ENCODE measurements around the gene FBLIM1. TPM values are rescaled to one million over a fixed set of nuclear protein-coding genes. Genes with fewer than 3 reads are reported as not detected.

Gene FBLIM1
- total RNA-seq, 1 donor from 2014 or later, result 101 TPM

GRCh38 chr1:15727866-15728534, 30.6 kb upstream of the FBLIM1 start:
- no peak for DNase-seq (ENCODE audit: low spot score, unreplicated experiment)
- Mint-ChIP-seq H3K27me3 (no peaks in the 10 kb centered on the region), H3K9me3 (ENCODE audit: low read depth) (no peaks in the 10 kb centered on the region), H3K4me1 (ENCODE audit: low read depth) (no peaks in the 10 kb centered on the region), H3K27ac (no peak overlapping the region), H3K36me3 (ENCODE audit: insufficient read depth) (peaks cover 8% of the 10 kb centered on the region), H3K4me3 (ENCODE audit: low read depth) (no peak overlapping the region)
- TF ChIP-seq CTCF (IDR thresholded peaks at IDR 0.05; ENCODE audit: unreplicated experiment), result no peak

GRCh38 chr1:15728937-15729657, 29.5 kb upstream of the FBLIM1 start:
- Mint-ChIP-seq H3K4me1 (ENCODE audit: low read depth) (no peaks in the 10 kb centered on the region), H3K27ac (no peak overlapping the region), H3K4me3 (ENCODE audit: low read depth) (no peak overlapping the region), H3K9me3 (ENCODE audit: low read depth) (no peaks in the 10 kb centered on the region), H3K36me3 (ENCODE audit: insufficient read depth) (peaks cover 12% of the 10 kb centered on the region), H3K27me3 (no peaks in the 10 kb centered on the region)
- no peak for DNase-seq (ENCODE audit: low spot score, unreplicated experiment)
- TF ChIP-seq CTCF (IDR thresholded peaks at IDR 0.05; ENCODE audit: unreplicated experiment), result no peak

DNA sequence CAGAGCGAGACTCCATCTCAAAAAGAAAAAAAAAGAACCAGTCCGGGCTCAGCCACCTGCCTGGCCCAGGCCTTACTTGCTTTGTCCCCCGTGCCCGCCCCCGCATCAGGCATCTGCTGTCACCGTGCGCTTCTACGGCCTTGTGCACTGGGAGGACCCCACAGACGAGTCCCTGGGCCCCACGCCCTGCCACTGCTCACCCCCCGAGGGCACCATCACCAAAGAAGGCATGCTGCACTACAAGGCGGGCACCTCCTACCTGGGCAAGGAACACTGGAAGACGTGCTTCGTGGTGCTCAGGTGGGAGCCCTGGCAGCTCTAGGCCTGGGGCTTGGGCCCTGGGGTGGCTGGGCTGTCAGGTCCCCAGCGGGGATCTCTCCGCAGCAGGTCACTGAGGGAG, 28.2 kb upstream of the FBLIM1 start:
- TF ChIP-seq CTCF (IDR thresholded peaks at IDR 0.05; ENCODE audit: unreplicated experiment), result no peak
- no peak overlapping the region for H3K27ac Mint-ChIP-seq
- H3K27me3 Mint-ChIP-seq, result no peaks in the 10 kb centered on the region
- no peak overlapping the region for H3K4me3 Mint-ChIP-seq (ENCODE audit: low read depth)
- H3K36me3 Mint-ChIP-seq (ENCODE audit: insufficient read depth), result peaks cover 10% of the 10 kb centered on the region
- DNase-seq (ENCODE audit: low spot score, unreplicated experiment), result no peak
- H3K9me3 Mint-ChIP-seq (ENCODE audit: low read depth), result no peaks in the 10 kb centered on the region
- H3K4me1 Mint-ChIP-seq (ENCODE audit: low read depth), result peaks cover 4% of the 10 kb centered on the region

- Mint-ChIP-seq H3K4me3 (ENCODE audit: low read depth) (no peak overlapping the region), H3K36me3 (ENCODE audit: insufficient read depth) (peaks cover 9% of the 10 kb centered on the region), H3K27me3 (no peaks in the 10 kb centered on the region), H3K9me3 (ENCODE audit: low read depth) (no peaks in the 10 kb centered on the region), H3K27ac (no peak overlapping the region), H3K4me1 (ENCODE audit: low read depth) (peaks cover 4% of the 10 kb centered on the region)
- no peak for TF ChIP-seq CTCF (IDR thresholded peaks at IDR 0.05; ENCODE audit: unreplicated experiment)
- no peak for DNase-seq (ENCODE audit: low spot score, unreplicated experiment)
Measured at GRCh38 chr1:15730936-15731335, 27.7 kb upstream of the FBLIM1 start.

GRCh38 chr1:15731735-15732685, 26.6 kb upstream of the FBLIM1 start:
- no peak for TF ChIP-seq CTCF (IDR thresholded peaks at IDR 0.05; ENCODE audit: unreplicated experiment)
- Mint-ChIP-seq H3K9me3 (ENCODE audit: low read depth) (no peaks in the 10 kb centered on the region), H3K36me3 (ENCODE audit: insufficient read depth) (peaks cover 6% of the 10 kb centered on the region), H3K27me3 (no peaks in the 10 kb centered on the region), H3K4me1 (ENCODE audit: low read depth) (peaks cover 4% of the 10 kb centered on the region), H3K27ac (no peak overlapping the region), H3K4me3 (ENCODE audit: low read depth) (no peak overlapping the region)
- no peak for DNase-seq (ENCODE audit: low spot score, unreplicated experiment)

All from progenitor cell of endocrine pancreas (in vitro differentiated cells).